H1 (cell line): ENCODE measurements around the gene ZBTB45. TPM values are rescaled to one million over a fixed set of nuclear protein-coding genes. Genes with fewer than 3 reads are reported as not detected.

ENCODE experiments used
- CTCF ChIA-PET: fragments of 300-600 bp; sonication (Branson Sonifier 250); formaldehyde crosslinking; loops from one replicate; lab custom pipeline; 2021; ENCODE audit not compliant: partially characterized antibody; lab: Charles Lee
- POLR2A ChIA-PET: fragments of 300-600 bp; sonication (Branson Sonifier 250); formaldehyde crosslinking; loops from one replicate; lab custom pipeline; 2021; ENCODE audit warnings: inconsistent platforms; ENCODE audit not compliant: partially characterized antibody; lab: Charles Lee
- DNase-seq, 2 experiments: peaks; one replicate each; pipeline versions ENCODE4 v3.0.0 to v3.0.0-alpha.2; 2010 to 2022; ENCODE audit warnings: low spot score in 2 of 2, low read depth in 1 of 2, mixed read lengths in 1 of 2
- FAIRE-seq: peaks from 2 replicates; lab custom pipeline; 2011; peaks lifted over from hg19 to GRCh38; lab: Jason Lieb, UNC
- H2AFZ ChIP-seq: 2 replicates; pipeline ENCODE4 v1.8.1; 2012; ENCODE audit warnings: low read length, inconsistent platforms
- H2AK5ac ChIP-seq: 2 replicates; pipeline ENCODE4 v1.6.1; 2013; ENCODE audit warnings: low read depth, low read length
- H2BK120ac ChIP-seq: replicated peaks from 2 replicates; pipeline ENCODE3; 2013; ENCODE audit warnings: low read depth, low read length, inconsistent platforms
- H2BK12ac ChIP-seq: 2 replicates; pipeline ENCODE4 v1.6.1; 2013; ENCODE audit warnings: low read depth, low read length
- H2BK15ac ChIP-seq: 2 replicates; pipeline ENCODE4 v1.6.1; 2013; ENCODE audit warnings: low read length
- H2BK20ac ChIP-seq: 2 replicates; pipeline ENCODE4 v1.6.1; 2013; ENCODE audit warnings: low read length
- H2BK5ac ChIP-seq: 2 replicates; pipeline ENCODE4 v1.6.1; 2013; ENCODE audit warnings: low read depth, low read length
- H3K14ac ChIP-seq: 2 replicates; pipeline ENCODE4 v1.6.1; 2013; ENCODE audit warnings: inconsistent platforms; ENCODE audit not compliant: insufficient read length
- H3K18ac ChIP-seq: 2 replicates; pipeline ENCODE4 v1.6.1; 2013; ENCODE audit warnings: low read length; ENCODE audit errors: extremely low read depth
- H3K23ac ChIP-seq: 2 replicates; pipeline ENCODE4 v1.6.1; 2013; ENCODE audit warnings: inconsistent platforms; ENCODE audit not compliant: insufficient read length
- H3K23me2 ChIP-seq: 2 replicates; pipeline ENCODE4 v1.6.1; 2013; ENCODE audit warnings: low read depth, low read length
- H3K27ac ChIP-seq: 2 replicates; pipeline ENCODE4 v1.6.1; 2011; ENCODE audit warnings: low read depth, low read length, inconsistent platforms
- H3K27me3 ChIP-seq, 4 experiments: replicated peaks in 1 of 4; 1 replicate in 1 of 4; 2 replicates in 3 of 4; pipeline versions ENCODE4 v1.6.1 to v1.8.1; 2011 to 2013; ENCODE audit warnings: low read length in 3 of 4, mild to moderate bottlenecking in 3 of 4, inconsistent platforms in 2 of 4, mixed read lengths in 2 of 4, moderate library complexity in 1 of 4; ENCODE audit not compliant: control insufficient read depth in 3 of 4, insufficient read depth in 3 of 4; ENCODE audit errors: extremely low read depth in 1 of 4
- H3K36me3 ChIP-seq, 4 experiments: 2 replicates each; pipeline versions ENCODE4 v1.6.1 to v1.8.1; 2011 to 2013; ENCODE audit warnings: mild to moderate bottlenecking in 4 of 4, low read length in 3 of 4, moderate library complexity in 2 of 4, control low read depth in 1 of 4, inconsistent platforms in 1 of 4; ENCODE audit not compliant: insufficient read depth in 4 of 4, control insufficient read depth in 2 of 4
- H3K4ac ChIP-seq: replicated peaks from 2 replicates; pipeline ENCODE3; 2013; ENCODE audit warnings: low read length, low read depth, mixed read lengths, inconsistent platforms; ENCODE audit not compliant: insufficient read length
- H3K4me1 ChIP-seq, 4 experiments: replicated peaks in 1 of 4; 1 replicate in 1 of 4; 2 replicates in 3 of 4; pipeline versions ENCODE4 v1.6.1 to v1.8.1; 2011 to 2013; ENCODE audit warnings: low read length in 3 of 4, inconsistent platforms in 2 of 4, mixed read lengths in 1 of 4; ENCODE audit not compliant: insufficient read depth in 4 of 4, control insufficient read depth in 3 of 4
- H3K4me2 ChIP-seq, 2 experiments: 2 replicates each; pipeline versions ENCODE4 v1.6.1 to v1.8.1; 2011 to 2013; ENCODE audit warnings: low read depth in 2 of 2, low read length in 2 of 2, control low read depth in 1 of 2, inconsistent platforms in 1 of 2, mild to moderate bottlenecking in 1 of 2; ENCODE audit not compliant: insufficient read depth in 1 of 2
- H3K4me3 ChIP-seq, 4 experiments: fragments of 200-600, 300-600 bp in 1 of 4; sonication (generic), shearing (Covaris generic), sonication (Bioruptor Twin) in 1 of 4; 2 replicates each; pipeline versions ENCODE4 v1.5.1 to v1.8.1; 2011 to 2016; ENCODE audit warnings: low read length in 4 of 4, low read depth in 3 of 4, control low read depth in 2 of 4, inconsistent platforms in 2 of 4, mild to moderate bottlenecking in 2 of 4, mixed read lengths in 1 of 4, moderate library complexity in 1 of 4; ENCODE audit not compliant: insufficient read depth in 2 of 4; ENCODE audit errors: extremely low read depth in 1 of 4
- H3K56ac ChIP-seq: replicated peaks from 2 replicates; pipeline ENCODE3; 2013; ENCODE audit warnings: low read depth, mild to moderate bottlenecking, mixed read lengths, low read length, inconsistent platforms; ENCODE audit not compliant: insufficient read length
- H3K79me1 ChIP-seq: 2 replicates; pipeline ENCODE4 v1.6.1; 2013; ENCODE audit warnings: low read depth, low read length, control low read depth
- H3K79me2 ChIP-seq, 2 experiments: 2 replicates each; pipeline versions ENCODE4 v1.6.1 to v1.8.1; 2012 to 2013; ENCODE audit warnings: low read length in 2 of 2, mild to moderate bottlenecking in 2 of 2, inconsistent platforms in 1 of 2; ENCODE audit not compliant: insufficient read depth in 2 of 2, control insufficient read depth in 1 of 2
- H3K9ac ChIP-seq, 4 experiments: replicated peaks in 1 of 4; 1 replicate in 1 of 4; 2 replicates in 3 of 4; pipeline versions ENCODE4 v1.6.1 to v1.8.1; 2011 to 2013; ENCODE audit warnings: low read depth in 3 of 4, low read length in 3 of 4, control low read depth in 2 of 4, mild to moderate bottlenecking in 2 of 4, moderate library complexity in 2 of 4, inconsistent platforms in 1 of 4; ENCODE audit errors: extremely low read depth in 1 of 4
- H3K9me3 ChIP-seq, 2 experiments: 2 replicates each; pipeline versions ENCODE4 v1.6.1 to v1.8.1; 2012 to 2013; ENCODE audit warnings: mild to moderate bottlenecking in 2 of 2, moderate library complexity in 2 of 2, control low read depth in 1 of 2, inconsistent platforms in 1 of 2, low read depth in 1 of 2, low read length in 1 of 2, mixed read lengths in 1 of 2; ENCODE audit not compliant: insufficient read depth in 2 of 2
- H4K20me1 ChIP-seq, 2 experiments: replicated peaks in 1 of 2; 2 replicates each; pipeline versions ENCODE3 to v1.8.1; 2011 to 2013; ENCODE audit warnings: inconsistent platforms in 2 of 2, low read length in 2 of 2, mild to moderate bottlenecking in 1 of 2; ENCODE audit not compliant: insufficient read depth in 2 of 2, control insufficient read depth in 1 of 2
- H4K5ac ChIP-seq: 2 replicates; pipeline ENCODE4 v1.6.1; 2013; ENCODE audit warnings: low read length, low read depth, mixed read lengths, inconsistent platforms; ENCODE audit not compliant: insufficient read length
- H4K8ac ChIP-seq: 2 replicates; pipeline ENCODE4 v1.8.0; 2013; ENCODE audit warnings: mild to moderate bottlenecking, moderate library complexity, low read length, inconsistent platforms; ENCODE audit not compliant: insufficient read depth; ENCODE audit errors: extremely low read depth
- H4K91ac ChIP-seq: replicated peaks from 2 replicates; pipeline ENCODE3; 2013; ENCODE audit warnings: low read length, mixed read lengths, inconsistent platforms; ENCODE audit not compliant: insufficient read length
- ASH2L ChIP-seq: fragments of 200-600, 300-600 bp; sonication (generic); IDR thresholded peaks from one replicate; pipeline ENCODE4 v1.7.1; 2017; ENCODE audit warnings: low read length
- CHD1 ChIP-seq: IDR thresholded peaks from 2 replicates; pipeline ENCODE4 v1.6.1; 2012; ENCODE audit warnings: low read depth, low read length, improper control_type of control experiment
- CREB1 ChIP-seq: IDR thresholded peaks from 2 replicates; pipeline ENCODE4 v1.6.1; 2012; ENCODE audit warnings: inconsistent platforms
- EGR1 ChIP-seq: IDR thresholded peaks from 2 replicates; pipeline ENCODE4 v1.6.1; 2011; ENCODE audit warnings: low read depth, low read length, borderline replicate concordance
- NANOG ChIP-seq: IDR thresholded peaks from 2 replicates; pipeline ENCODE4 v1.6.1; 2011; ENCODE audit warnings: low read length, low read depth, mild to moderate bottlenecking, inconsistent platforms; ENCODE audit not compliant: insufficient read depth, poor library complexity, severe bottlenecking
- SIRT6 ChIP-seq: IDR thresholded peaks from one replicate; pipeline ENCODE4 v1.7.1; 2012; ENCODE audit warnings: low read length, inconsistent platforms
- SIX5 ChIP-seq: IDR thresholded peaks from 2 replicates; pipeline ENCODE4 v1.6.1; 2011; ENCODE audit warnings: mild to moderate bottlenecking, low read depth, low read length
- SP4 ChIP-seq: IDR thresholded peaks from 2 replicates; pipeline ENCODE4 v1.6.1; 2012; ENCODE audit warnings: low read length, inconsistent platforms
- TAF7 ChIP-seq: optimal IDR thresholded peaks from 2 replicates; pipeline ENCODE3; 2011; ENCODE audit warnings: low read depth, mild to moderate bottlenecking, inconsistent platforms, low read length, moderate library complexity, borderline replicate concordance
- WGBS, 2 experiments: shearing (Covaris generic) in 1 of 2; methylation state at CpG; one replicate each; pipeline versions ENCODE4 v1.1.6 to v1.1.7; 2013 to 2015; ENCODE audit warnings: low lambda C conversion rate in 2 of 2, mixed read lengths in 2 of 2, inconsistent platforms in 1 of 2, low coverage in 1 of 2, missing lambda C conversion rate in 1 of 2; ENCODE audit not compliant: insufficient replicate concordance in 2 of 2, insufficient coverage in 1 of 2, insufficient read length in 1 of 2; ENCODE audit errors: extremely low coverage in 1 of 2, missing lambda C conversion rate in 1 of 2; 5-methylcytosine and 5-hydroxymethylcytosine counted together
- polyA plus RNA-seq, 7 experiments: library from polyadenylated mRNA; depleted of rRNA in 3 of 7; stranded (reverse) in 5 of 7; unstranded in 2 of 7; fragments of >200 nt in 5 of 7; fragments of 200-250 nt in 2 of 7; gene quantifications; 1 replicate in 5 of 7; 2 replicates in 1 of 7; 4 replicates in 1 of 7; pipeline versions ENCODE4 v1.2.1 to v1.2.3, GENCODE V29; 2011 to 2013; ENCODE audit warnings: missing spikeins in 2 of 7, mixed read lengths in 2 of 7
- total RNA-seq: library from RNA; stranded (reverse); fragmentation: NEBNext Ultra II Directional; extraction: Animal tissue kit (Norgen Biotek cat#: 25700); gene quantifications from 2 replicates; pipeline ENCODE4 v1.2.1, GENCODE V29; 2021
- TF ChIP-seq, protein P1 (sequence below): IDR thresholded peaks from 2 replicates; pipeline ENCODE4 v1.6.1; 2012; ENCODE audit warnings: inconsistent platforms
- TF ChIP-seq, protein P2 (sequence below), 3 experiments: IDR thresholded peaks; 1 replicate in 2 of 3; 2 replicates in 1 of 3; pipeline versions ENCODE4 v1.5.1 to v1.6.1; 2011; ENCODE audit warnings: low read length in 3 of 3, mild to moderate bottlenecking in 3 of 3, inconsistent platforms in 2 of 3, low read depth in 1 of 3, moderate library complexity in 1 of 3; ENCODE audit not compliant: insufficient read depth in 1 of 3; ENCODE audit errors: control extremely low read depth in 1 of 3

The ZBTB45 gene
- total and polyA plus RNA-seq, 2 of the 8 experiments (the other 6 are each of a cell fraction or from before 2014, with no cell fraction given) = 16.9 to 17.2 TPM

GRCh38 chr19:58535857-58536256 lies 16.2 kb upstream of the ZBTB45 start:
- POLR2A ChIA-PET = interaction anchor here (1.0 to 2.4 kb wide), 3 partner anchors 12 to 16 kb away, joined by 3 to 11 read pairs (median 5); partner anchors contain the start of gene ZBTB45
- H2BK12ac ChIP-seq = no peak overlapping the region
- H3K23ac ChIP-seq = no peak overlapping the region
- CTCF ChIA-PET = interaction anchor here (0.7 to 1.4 kb wide), 2 partner anchors 15 to 45 kb away, joined by 4 to 7 read pairs; partner anchors contain the start of gene ZBTB45
- H2BK20ac ChIP-seq = no peak overlapping the region
- no peaks in the 10 kb centered on the region for H3K36me3 ChIP-seq
- 95% methylated on average over 3 of the region's 3 CpGs; no CpG with 5 or more reads in 1 of the 2 experiments for WGBS, 2 experiments
- no peaks in the 10 kb centered on the region for H4K20me1 ChIP-seq
- no peak overlapping the region for H3K9ac ChIP-seq
- no peak overlapping the region for H3K56ac ChIP-seq
- H3K9me3 ChIP-seq = no peaks in the 10 kb centered on the region
- H3K14ac ChIP-seq = no peak overlapping the region
- H2BK120ac ChIP-seq = no peak overlapping the region
- H2BK15ac ChIP-seq = no peak overlapping the region
- H3K4me3 ChIP-seq = no peak overlapping the region
- H2BK5ac ChIP-seq = no peak overlapping the region
- no peak overlapping the region for H2AK5ac ChIP-seq
- no peak overlapping the region for H4K5ac ChIP-seq
- H2AFZ ChIP-seq = no peak overlapping the region
- H3K27ac ChIP-seq = no peak overlapping the region
- peaks cover 0 to 5% (median 4%) of the 10 kb centered on the region in 4 experiments; a peak in 5 of 7 replicates for H3K4me1 ChIP-seq
- no peak overlapping the region for H4K8ac ChIP-seq
- no peak overlapping the region for H4K91ac ChIP-seq
- H3K79me1 ChIP-seq = no peaks in the 10 kb centered on the region
- no peak overlapping the region for H3K4ac ChIP-seq
- H3K79me2 ChIP-seq = no peaks in the 10 kb centered on the region
- H3K18ac ChIP-seq = no peak overlapping the region
- DNase-seq = no peak
- H3K27me3 ChIP-seq = peaks cover 0 to 15% (median 4%) of the 10 kb centered on the region in 4 experiments; a peak in 3 of 7 replicates
- no peak for FAIRE-seq
- no peak overlapping the region for H3K4me2 ChIP-seq
- peaks cover 3% of the 10 kb centered on the region; the same call in 1 of the 2 replicates for H3K23me2 ChIP-seq
- no peak for TF ChIP-seq CHD1
- TF ChIP-seq, protein P1, sequence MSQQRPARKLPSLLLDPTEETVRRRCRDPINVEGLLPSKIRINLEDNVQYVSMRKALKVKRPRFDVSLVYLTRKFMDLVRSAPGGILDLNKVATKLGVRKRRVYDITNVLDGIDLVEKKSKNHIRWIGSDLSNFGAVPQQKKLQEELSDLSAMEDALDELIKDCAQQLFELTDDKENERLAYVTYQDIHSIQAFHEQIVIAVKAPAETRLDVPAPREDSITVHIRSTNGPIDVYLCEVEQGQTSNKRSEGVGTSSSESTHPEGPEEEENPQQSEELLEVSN = no peak
- TF ChIP-seq SP4 = no peak
- no peak for TF ChIP-seq CREB1
- no peak for TF ChIP-seq EGR1
- no peak for TF ChIP-seq SIX5
- no peak for TF ChIP-seq TAF7
- no peak for TF ChIP-seq ASH2L
- TF ChIP-seq NANOG = no peak
- no peak for TF ChIP-seq SIRT6
- TF ChIP-seq, protein P2, sequence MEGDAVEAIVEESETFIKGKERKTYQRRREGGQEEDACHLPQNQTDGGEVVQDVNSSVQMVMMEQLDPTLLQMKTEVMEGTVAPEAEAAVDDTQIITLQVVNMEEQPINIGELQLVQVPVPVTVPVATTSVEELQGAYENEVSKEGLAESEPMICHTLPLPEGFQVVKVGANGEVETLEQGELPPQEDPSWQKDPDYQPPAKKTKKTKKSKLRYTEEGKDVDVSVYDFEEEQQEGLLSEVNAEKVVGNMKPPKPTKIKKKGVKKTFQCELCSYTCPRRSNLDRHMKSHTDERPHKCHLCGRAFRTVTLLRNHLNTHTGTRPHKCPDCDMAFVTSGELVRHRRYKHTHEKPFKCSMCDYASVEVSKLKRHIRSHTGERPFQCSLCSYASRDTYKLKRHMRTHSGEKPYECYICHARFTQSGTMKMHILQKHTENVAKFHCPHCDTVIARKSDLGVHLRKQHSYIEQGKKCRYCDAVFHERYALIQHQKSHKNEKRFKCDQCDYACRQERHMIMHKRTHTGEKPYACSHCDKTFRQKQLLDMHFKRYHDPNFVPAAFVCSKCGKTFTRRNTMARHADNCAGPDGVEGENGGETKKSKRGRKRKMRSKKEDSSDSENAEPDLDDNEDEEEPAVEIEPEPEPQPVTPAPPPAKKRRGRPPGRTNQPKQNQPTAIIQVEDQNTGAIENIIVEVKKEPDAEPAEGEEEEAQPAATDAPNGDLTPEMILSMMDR (IDR thresholded peaks at IDR 0.05; ENCODE audit: control extremely low read depth in 1 of 3, insufficient read depth in 1 of 3, low read depth in 1 of 3, low read length in 3 of 3) = no peak
